ENCODE measurements around the gene SLC22A23.
"Not testable (repeated sequence)": the region's sequence is repeated elsewhere in the genome, so short reads cannot be mapped to it uniquely, and the experiment has no call there.

SLC22A23 gene

GRCh38 chr6:3403238-3404173 lies 53.3 kb downstream of the SLC22A23 start:
- no peak for FAIRE-seq

GRCh38 chr6:3402310-3403237 lies 54.3 kb downstream of the SLC22A23 start:
- peak; percentile 46 for FAIRE-seq

GRCh38 chr6:3400162-3400561 lies 56.7 kb downstream of the SLC22A23 start:
- no peak for FAIRE-seq

GRCh38 chr6:3398755-3399696 lies 57.8 kb downstream of the SLC22A23 start:
- no peak for FAIRE-seq

- FAIRE-seq: no peak
These were observed 58.7 kb downstream of the SLC22A23 start for GRCh38 chr6:3398165-3398562.

- no peak for FAIRE-seq
These were observed 59.4 kb downstream of the SLC22A23 start for GRCh38 chr6:3397229-3398164.

- no peak for FAIRE-seq
These were observed 60.2 kb downstream of the SLC22A23 start for GRCh38 chr6:3396503-3397180.

GRCh38 chr6:3394671-3395070 lies 62.2 kb downstream of the SLC22A23 start:
- FAIRE-seq: no peak

- no peak for FAIRE-seq
These were observed 63.0 kb downstream of the SLC22A23 start for GRCh38 chr6:3393836-3394202.

GRCh38 chr6:3392930-3393835 lies 63.7 kb downstream of the SLC22A23 start:
- FAIRE-seq: no peak

- FAIRE-seq: no peak
These were observed 64.9 kb downstream of the SLC22A23 start for GRCh38 chr6:3391902-3392458.

GRCh38 chr6:3390698-3391097 lies 66.2 kb downstream of the SLC22A23 start:
- FAIRE-seq: no peak

GRCh38 chr6:3389390-3390167 lies 67.3 kb downstream of the SLC22A23 start:
- no peak for FAIRE-seq

- no peak for FAIRE-seq
These were observed 68.1 kb downstream of the SLC22A23 start for GRCh38 chr6:3388786-3389185.

GRCh38 chr6:3386374-3386857 lies 70.4 kb downstream of the SLC22A23 start:
- FAIRE-seq: no peak

- FAIRE-seq: no peak
These were observed 71.1 kb downstream of the SLC22A23 start for GRCh38 chr6:3385660-3386151.

GRCh38 chr6:3385181-3385580 lies 71.7 kb downstream of the SLC22A23 start:
- FAIRE-seq: not testable (repeated sequence)
